Neural progenitor cell (in vitro differentiated cells): ENCODE results near the gene SV2B.

Experiments used
- CTCF ChIP-seq: fragments of 200-600 bp; sonication (generic); IDR thresholded peaks from 2 replicates; pipeline ENCODE4 v1.5.1; 2017; ENCODE audit warnings: antibody characterized with exemption, mild to moderate bottlenecking
- EZH2 ChIP-seq: fragments of 200-600 bp; sonication (generic); IDR thresholded peaks from 2 replicates; pipeline ENCODE4 v1.6.1; 2017; ENCODE audit warnings: antibody characterized with exemption, mild to moderate bottlenecking, moderate library complexity

- TF ChIP-seq EZH2 (no peak), CTCF (no peak)
Measured at GRCh38 chr15:91294795-91295194, 194.7 kb downstream of the SV2B start.
